ES-I3 (cell line): Measurements from ENCODE around the gene GPRIN1.

Experiments used
- H3K36me3 ChIP-seq: 2 replicates; pipeline ENCODE4 v1.6.1; 2013; ENCODE audit warnings: mild to moderate bottlenecking, low read length, control low read depth, moderate library complexity; ENCODE audit not compliant: insufficient read depth
- H3K4me1 ChIP-seq: 2 replicates; pipeline ENCODE4 v1.6.1; 2013; ENCODE audit warnings: mild to moderate bottlenecking, control low read depth, low read length; ENCODE audit not compliant: insufficient read depth
- H3K9ac ChIP-seq: 2 replicates; pipeline ENCODE4 v1.6.1; 2013; ENCODE audit warnings: low read depth, mild to moderate bottlenecking, low read length, moderate library complexity
- H3K9me3 ChIP-seq: 2 replicates; pipeline ENCODE4 v1.6.1; 2013; ENCODE audit warnings: mild to moderate bottlenecking, low read length, moderate library complexity; ENCODE audit not compliant: control insufficient read depth, insufficient read depth

The GPRIN1 gene

GRCh38 chr5:176647030-176647842 is 37.3 kb upstream of the GPRIN1 start, which contains the start of gene TSPAN17:
TSPAN17 (plus strand) TSS chr5:176647484; CDS start chr5:176647616, 132 bp downstream.
- Histone ChIP-seq H3K9ac (peak within 1 kb of the TSS; percentile 89), H3K36me3 (no peaks in the 10 kb centered on the region), H3K4me1 (peaks cover 20% of the 10 kb centered on the region; the same call in 1 of the 2 replicates), H3K9me3 (no peaks in the 10 kb centered on the region)

DNA sequence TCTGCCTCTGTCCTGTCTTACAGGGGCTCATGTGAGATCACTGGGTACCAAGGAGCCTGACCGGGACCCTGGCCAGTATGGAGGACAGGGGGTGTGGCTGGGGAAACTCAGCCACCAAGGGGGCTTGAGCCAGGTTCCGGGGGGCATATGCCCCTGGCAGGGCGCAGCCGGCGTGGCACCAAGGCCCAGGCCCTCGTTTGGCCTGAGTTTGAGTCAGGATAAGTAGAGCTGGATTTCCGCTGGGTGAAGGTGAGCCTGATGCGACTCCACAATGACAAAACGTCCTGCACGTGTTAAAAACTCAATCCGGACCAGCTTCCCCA is 36.7 kb upstream of the GPRIN1 start:
- H3K36me3 ChIP-seq: no peaks in the 10 kb centered on the region
- no peaks in the 10 kb centered on the region for H3K9me3 ChIP-seq
- peak overlapping the region; percentile 8; the same call in 1 of the 2 replicates for H3K9ac ChIP-seq
- H3K4me1 ChIP-seq: peaks cover 20% of the 10 kb centered on the region; the same call in 1 of the 2 replicates

- no peak overlapping the region for H3K9ac ChIP-seq
- no peaks in the 10 kb centered on the region for H3K9me3 ChIP-seq
- peaks cover 20% of the 10 kb centered on the region; the same call in 1 of the 2 replicates for H3K4me1 ChIP-seq
- no peaks in the 10 kb centered on the region for H3K36me3 ChIP-seq
These were observed 36.2 kb upstream of the GPRIN1 start for GRCh38 chr5:176646049-176646706.

DNA sequence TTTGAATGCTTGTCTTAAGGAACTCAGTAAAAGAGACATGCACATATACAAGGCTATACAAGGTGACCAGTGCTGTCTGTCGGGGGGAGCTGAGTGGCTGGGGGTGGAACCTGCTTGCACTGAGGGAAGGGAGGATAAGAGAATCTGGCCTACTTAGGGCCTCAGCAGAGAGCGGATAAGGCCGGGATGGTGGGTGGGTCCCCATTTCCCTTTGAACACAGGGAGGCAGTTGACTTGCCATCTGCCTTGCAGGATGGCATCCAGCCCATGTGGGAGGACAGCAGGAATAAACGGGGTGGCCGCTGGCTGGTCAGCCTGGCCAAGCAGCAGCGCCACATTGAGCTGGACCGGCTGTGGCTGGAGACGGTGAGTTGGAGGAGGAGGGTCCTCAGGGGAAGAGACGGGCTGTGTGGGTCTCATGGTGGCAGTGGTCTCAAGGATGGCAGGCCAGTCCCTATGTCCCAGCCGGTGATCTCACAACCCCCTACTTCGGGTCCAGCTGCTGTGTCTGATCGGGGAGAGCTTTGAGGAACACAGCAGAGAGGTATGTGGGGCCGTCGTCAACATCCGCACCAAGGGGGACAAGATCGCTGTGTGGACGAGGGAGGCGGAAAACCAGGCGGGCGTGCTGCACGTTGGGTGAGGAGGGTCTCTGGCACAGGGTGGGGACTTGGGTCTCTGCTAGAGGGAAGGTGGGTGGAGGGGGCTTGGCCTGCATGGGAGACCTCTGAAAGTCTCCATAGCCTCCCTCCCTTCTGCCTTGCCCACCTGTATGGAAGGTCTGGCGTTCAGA is 35.1 kb upstream of the GPRIN1 start:
- H3K9ac ChIP-seq: no peak overlapping the region
- no peaks in the 10 kb centered on the region for H3K9me3 ChIP-seq
- H3K4me1 ChIP-seq: peaks cover 20% of the 10 kb centered on the region; the same call in 1 of the 2 replicates
- H3K36me3 ChIP-seq: no peaks in the 10 kb centered on the region

DNA sequence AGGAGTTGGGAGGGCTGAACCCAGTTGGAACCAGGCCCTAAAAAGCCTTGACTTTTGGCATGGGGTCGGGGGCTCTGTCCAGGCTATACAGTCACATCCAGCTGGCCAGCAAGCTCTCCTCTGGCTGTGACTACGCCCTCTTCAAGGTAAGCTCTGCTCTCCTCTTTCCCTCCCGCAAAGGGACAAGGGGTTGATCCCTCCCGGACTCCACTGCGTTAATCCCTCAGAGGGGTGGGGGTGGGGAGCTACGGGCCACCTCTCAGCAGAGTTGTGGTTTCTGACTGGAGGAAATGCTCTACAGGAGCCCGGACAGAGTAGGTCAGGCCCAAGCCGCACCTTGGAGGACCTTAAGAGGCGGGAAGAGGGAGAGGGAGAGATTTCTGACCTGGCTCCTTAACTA is 34.3 kb upstream of the GPRIN1 start:
- Histone ChIP-seq H3K9me3 (no peaks in the 10 kb centered on the region), H3K36me3 (no peaks in the 10 kb centered on the region), H3K9ac (no peak overlapping the region), H3K4me1 (peaks cover 20% of the 10 kb centered on the region; the same call in 1 of the 2 replicates)

- Histone ChIP-seq H3K9ac (no peak overlapping the region), H3K4me1 (peaks cover 20% of the 10 kb centered on the region; the same call in 1 of the 2 replicates), H3K9me3 (no peaks in the 10 kb centered on the region), H3K36me3 (no peaks in the 10 kb centered on the region)
These were observed 33.7 kb upstream of the GPRIN1 start for GRCh38 chr5:176643491-176644219.

GRCh38 chr5:176642675-176643490 is 32.9 kb upstream of the GPRIN1 start:
- Histone ChIP-seq H3K36me3 (no peaks in the 10 kb centered on the region), H3K9ac (no peak overlapping the region), H3K4me1 (peaks cover 20% of the 10 kb centered on the region; the same call in 1 of the 2 replicates), H3K9me3 (no peaks in the 10 kb centered on the region)

- Histone ChIP-seq H3K36me3 (no peaks in the 10 kb centered on the region), H3K4me1 (peaks cover 20% of the 10 kb centered on the region; the same call in 1 of the 2 replicates), H3K9ac (no peak overlapping the region), H3K9me3 (no peaks in the 10 kb centered on the region)
These were observed 30.7 kb upstream of the GPRIN1 start for GRCh38 chr5:176640616-176641015.

- H3K9ac ChIP-seq: no peak overlapping the region
- no peaks in the 10 kb centered on the region for H3K9me3 ChIP-seq
- H3K36me3 ChIP-seq: no peaks in the 10 kb centered on the region
- peaks cover 20% of the 10 kb centered on the region; the same call in 1 of the 2 replicates for H3K4me1 ChIP-seq
These were observed 30.0 kb upstream of the GPRIN1 start for GRCh38 chr5:176639981-176640380.

GRCh38 chr5:176639208-176639607 is 29.3 kb upstream of the GPRIN1 start:
- Histone ChIP-seq H3K36me3 (no peaks in the 10 kb centered on the region), H3K4me1 (peaks cover 18% of the 10 kb centered on the region), H3K9me3 (no peaks in the 10 kb centered on the region), H3K9ac (no peak overlapping the region)

- no peaks in the 10 kb centered on the region for H3K36me3 ChIP-seq
- no peaks in the 10 kb centered on the region for H3K9me3 ChIP-seq
- no peak overlapping the region for H3K9ac ChIP-seq
- peaks cover 18% of the 10 kb centered on the region for H3K4me1 ChIP-seq
These were observed 28.5 kb upstream of the GPRIN1 start for GRCh38 chr5:176638437-176638836.

DNA sequence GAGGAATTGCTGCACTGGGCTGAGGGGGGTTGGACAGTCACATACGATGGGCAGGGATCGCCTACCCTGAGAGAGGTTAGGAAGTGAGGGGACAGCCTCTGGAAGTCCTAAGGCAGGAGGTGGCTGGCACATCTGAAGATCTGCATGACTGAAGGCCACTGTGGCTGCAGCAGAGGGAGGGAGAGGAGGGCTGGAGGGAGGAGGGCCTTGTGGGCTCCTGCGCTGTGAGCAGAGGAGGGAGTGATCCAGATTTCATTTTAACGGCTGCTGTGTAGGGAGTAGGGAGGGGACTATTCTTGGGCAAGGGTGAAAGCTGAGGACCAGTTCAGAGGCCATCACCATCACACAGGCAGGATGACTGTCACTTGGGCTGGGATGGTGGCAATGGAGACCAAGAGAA is 27.6 kb upstream of the GPRIN1 start:
- Histone ChIP-seq H3K9ac (no peak overlapping the region), H3K9me3 (no peaks in the 10 kb centered on the region), H3K4me1 (peaks cover 11% of the 10 kb centered on the region), H3K36me3 (no peaks in the 10 kb centered on the region)

- Histone ChIP-seq H3K9me3 (no peaks in the 10 kb centered on the region), H3K36me3 (no peaks in the 10 kb centered on the region), H3K9ac (no peak overlapping the region), H3K4me1 (peaks cover 9% of the 10 kb centered on the region)
These were observed 26.5 kb upstream of the GPRIN1 start for GRCh38 chr5:176636426-176636825.
